GM18511 (cell line): ENCODE measurements around the gene FAM177B.
A peak's percentile ranks its signal among the peaks of the same experiment; 100 is the strongest.

Experiments
- ATAC-seq: cut with Tn5 transposase; IDR thresholded peaks from one replicate; pipeline ENCODE4 v1.9.1; 2021; ENCODE audit warnings: mild to moderate bottlenecking, moderate library complexity; ENCODE audit not compliant: unreplicated experiment

The FAM177B gene

GRCh38 chr1:222736972-222737371 lies at the start of gene FAM177B:
TSS of gene FAM177B (plus strand) at chr1:222737202. CDS start at chr1:222746546, 9,344 bp downstream.
- no peak for ATAC-seq

- no peak for ATAC-seq
These were observed 46.0 kb upstream of the FAM177B start for GRCh38 chr1:222691016-222691415.

GRCh38 chr1:222694927-222695326 lies 42.1 kb upstream of the FAM177B start:
- no peak for ATAC-seq

GRCh38 chr1:222696741-222697140 lies 40.3 kb upstream of the FAM177B start:
- ATAC-seq: no peak

- ATAC-seq: no peak
These were observed 39.8 kb upstream of the FAM177B start for GRCh38 chr1:222697203-222697602.

- no peak for ATAC-seq
These were observed 39.2 kb upstream of the FAM177B start for GRCh38 chr1:222697826-222698225.

GRCh38 chr1:222702210-222702609 lies 34.8 kb upstream of the FAM177B start:
- no peak for ATAC-seq

- ATAC-seq: no peak
These were observed 32.7 kb upstream of the FAM177B start for GRCh38 chr1:222704260-222704659.

GRCh38 chr1:222706815-222707214 lies 30.2 kb upstream of the FAM177B start:
- ATAC-seq: no peak

- no peak for ATAC-seq
These were observed 27.3 kb upstream of the FAM177B start for GRCh38 chr1:222709700-222710153.

GRCh38 chr1:222711319-222712252 lies 25.4 kb upstream of the FAM177B start:
- peak; percentile 44 for ATAC-seq

GRCh38 chr1:222712253-222713090 lies 24.5 kb upstream of the FAM177B start, which contains the start of the genes AIDA and BROX:
TSS of gene AIDA (minus strand) at chr1:222712491. CDS start at chr1:222712317, 174 bp downstream.
TSS of gene BROX (plus strand) at chr1:222712564. CDS start at chr1:222715700, 3,136 bp downstream.
- ATAC-seq: peak; percentile 85

GRCh38 chr1:222713091-222713961 lies 23.7 kb upstream of the FAM177B start:
- ATAC-seq: peak; percentile 68

- ATAC-seq: no peak
These were observed 20.6 kb upstream of the FAM177B start for GRCh38 chr1:222716393-222716792.

GRCh38 chr1:222728746-222729145 lies 8.3 kb upstream of the FAM177B start:
- ATAC-seq: no peak

- no peak for ATAC-seq
These were observed 6.1 kb upstream of the FAM177B start for GRCh38 chr1:222730866-222731265.

- ATAC-seq: peak; percentile 99
These were observed 4.5 kb upstream of the FAM177B start for GRCh38 chr1:222732216-222733159.

GRCh38 chr1:222734740-222735139 lies 2.3 kb upstream of the FAM177B start:
- ATAC-seq: no peak

GRCh38 chr1:222736470-222736869 lies 532 bp upstream of the FAM177B start:
- ATAC-seq: no peak
